SK-N-SH (cell line): ENCODE data around the gene SPECC1L. TPM values are rescaled to one million over a fixed set of nuclear protein-coding genes. Genes with fewer than 3 reads are reported as not detected.

Experiments
- CTCF ChIA-PET: fragments of 300-600, 350-600 bp; formaldehyde crosslinking; extraction: SDS; loops from one replicate; lab custom pipeline; 2021; lab: Yijun Ruan, JAX
- POLR2A ChIA-PET: fragments of 350-600 bp; sonication (Branson Sonifier 250); formaldehyde crosslinking; extraction: SDS; loops from one replicate; lab custom pipeline; 2020; ENCODE audit warnings: antibody characterized with exemption, inconsistent platforms; lab: Yijun Ruan, JAX
- DNase-seq: peaks from one replicate; pipeline ENCODE4 v3.0.0; 2012
- H2AFZ ChIP-seq: fragments of 200-600 bp; sonication (generic); 2 replicates; pipeline ENCODE4 v1.8.1; 2016; ENCODE audit warnings: antibody characterized with exemption, mild to moderate bottlenecking, low read depth
- H3F3A ChIP-seq: fragments of 200-600 bp; sonication (generic); replicated peaks from 2 replicates; pipeline ENCODE3; 2016; ENCODE audit warnings: antibody characterized with exemption, mild to moderate bottlenecking; ENCODE audit not compliant: insufficient read depth
- H3K27ac ChIP-seq, 2 experiments: fragments of 200-500 bp in 1 of 2; fragments of 200-600 bp in 1 of 2; sonication (Bioruptor generic) in 1 of 2; sonication (generic), shearing (Covaris generic) in 1 of 2; 2 replicates each; pipeline versions ENCODE4 v1.5.1 to v1.6.1; 2014 to 2016; ENCODE audit warnings: low read depth in 2 of 2, inconsistent platforms in 1 of 2, low read length in 1 of 2, mild to moderate bottlenecking in 1 of 2, mixed read lengths in 1 of 2
- H3K27me3 ChIP-seq: fragments of 200-600 bp; sonication (generic), shearing (Covaris generic); 2 replicates; pipeline ENCODE4 v1.6.1; 2016; ENCODE audit warnings: mixed run types; ENCODE audit not compliant: insufficient read depth
- H3K36me3 ChIP-seq, 2 experiments: fragments of 200-500 bp in 1 of 2; fragments of 200-600 bp in 1 of 2; sonication (Bioruptor generic) in 1 of 2; sonication (generic) in 1 of 2; replicated peaks in 1 of 2; 2 replicates each; pipeline versions ENCODE3 to v1.5.1; 2014 to 2016; ENCODE audit warnings: low read length in 1 of 2, mild to moderate bottlenecking in 1 of 2; ENCODE audit not compliant: insufficient read depth in 2 of 2, control insufficient read depth in 1 of 2
- H3K4me1 ChIP-seq, 2 experiments: fragments of 200-500 bp in 1 of 2; fragments of 200-600 bp in 1 of 2; sonication (Bioruptor generic) in 1 of 2; sonication (generic), shearing (Covaris generic) in 1 of 2; 2 replicates each; pipeline versions ENCODE4 v1.5.1 to v1.6.1; 2014 to 2016; ENCODE audit warnings: low read depth in 1 of 2, low read length in 1 of 2, mixed run types in 1 of 2; ENCODE audit not compliant: insufficient read depth in 2 of 2, control insufficient read depth in 1 of 2
- H3K4me2 ChIP-seq: fragments of 200-600 bp; sonication (generic), shearing (Covaris generic); 2 replicates; pipeline ENCODE4 v1.6.1; 2017; ENCODE audit warnings: mixed run types
- H3K4me3 ChIP-seq, 2 experiments: fragments of 200-500 bp in 1 of 2; fragments of 200-600 bp in 1 of 2; sonication (Bioruptor generic) in 1 of 2; sonication (generic), shearing (Covaris generic) in 1 of 2; 2 replicates each; pipeline versions ENCODE4 v1.5.1 to v1.8.1; 2014 to 2016; ENCODE audit warnings: low read depth in 2 of 2, inconsistent platforms in 1 of 2, low read length in 1 of 2, mild to moderate bottlenecking in 1 of 2, mixed read lengths in 1 of 2, moderate library complexity in 1 of 2
- H3K79me2 ChIP-seq: fragments of 200-600 bp; sonication (generic); 2 replicates; pipeline ENCODE4 v1.8.1; 2017; ENCODE audit warnings: mild to moderate bottlenecking; ENCODE audit not compliant: insufficient read depth
- H3K9ac ChIP-seq: fragments of 200-600 bp; sonication (generic); 2 replicates; pipeline ENCODE4 v1.6.1; 2017; ENCODE audit warnings: mixed run types
- H3K9me2 ChIP-seq: fragments of 200-600 bp; sonication (generic); 2 replicates; pipeline ENCODE4 v1.6.1; 2017; ENCODE audit warnings: mixed run types
- H3K9me3 ChIP-seq: fragments of 200-600 bp; sonication (generic); 2 replicates; pipeline ENCODE4 v1.6.1; 2017; ENCODE audit warnings: mixed run types, mild to moderate bottlenecking, moderate library complexity
- H4K20me1 ChIP-seq: fragments of 200-600 bp; sonication (generic); 2 replicates; pipeline ENCODE4 v1.6.1; 2017; ENCODE audit warnings: mild to moderate bottlenecking, mixed run types; ENCODE audit not compliant: insufficient read depth
- CHD2 ChIP-seq: fragments of 150-350 bp; IDR thresholded peaks from 2 replicates; pipeline ENCODE4 v1.6.1; 2018; ENCODE audit warnings: low read length; ENCODE audit not compliant: partially characterized antibody
- GABPA ChIP-seq: IDR thresholded peaks from 2 replicates; pipeline ENCODE4 v1.4.0; 2012; ENCODE audit warnings: low read depth, mild to moderate bottlenecking
- JUND ChIP-seq: IDR thresholded peaks from 2 replicates; pipeline ENCODE4 v1.4.0; 2012
- MEF2A ChIP-seq: IDR thresholded peaks from 2 replicates; pipeline ENCODE4 v1.4.0; 2012; ENCODE audit warnings: low read depth, borderline replicate concordance
- NFIC ChIP-seq: IDR thresholded peaks from 2 replicates; pipeline ENCODE4 v1.4.0; 2012; ENCODE audit warnings: borderline replicate concordance
- POLR2AphosphoS5 ChIP-seq: IDR thresholded peaks from 2 replicates; pipeline ENCODE4 v1.6.1; 2012; ENCODE audit warnings: low read depth, low read length
- RAD21 ChIP-seq: IDR thresholded peaks from 2 replicates; pipeline ENCODE4 v1.6.1; 2012; ENCODE audit warnings: mild to moderate bottlenecking, low read length
- RFX5 ChIP-seq: IDR thresholded peaks from 2 replicates; pipeline ENCODE4 v1.6.1; 2012; ENCODE audit warnings: mild to moderate bottlenecking, improper control_type of control experiment, low read length
- RXRA ChIP-seq: IDR thresholded peaks from 2 replicates; pipeline ENCODE4 v1.4.0; 2012; ENCODE audit warnings: low read depth, mild to moderate bottlenecking, borderline replicate concordance
- SIN3A ChIP-seq: IDR thresholded peaks from 2 replicates; pipeline ENCODE4 v1.6.1; 2012; ENCODE audit warnings: low read depth, mild to moderate bottlenecking, low read length, moderate library complexity, borderline replicate concordance
- SMC3 ChIP-seq: IDR thresholded peaks from 2 replicates; pipeline ENCODE4 v1.6.1; 2012; ENCODE audit warnings: low read depth, low read length, improper control_type of control experiment
- TAF1 ChIP-seq: IDR thresholded peaks from 2 replicates; pipeline ENCODE4 v1.6.1; 2012; ENCODE audit warnings: low read depth, mild to moderate bottlenecking, low read length, moderate library complexity, borderline replicate concordance
- TCF12 ChIP-seq: IDR thresholded peaks from 2 replicates; pipeline ENCODE4 v1.4.0; 2012
- TEAD4 ChIP-seq: IDR thresholded peaks from 2 replicates; pipeline ENCODE4 v1.4.0; 2012; ENCODE audit warnings: mild to moderate bottlenecking, borderline replicate concordance; ENCODE audit not compliant: insufficient read depth
- WGBS: methylation state at CpG from one replicate; pipeline ENCODE4 v1.1.6; 2017; ENCODE audit warnings: low lambda C conversion rate; 5-methylcytosine and 5-hydroxymethylcytosine counted together
- polyA plus RNA-seq, 3 experiments: library from polyadenylated mRNA; depleted of rRNA; stranded (reverse); fragments of >200 nt; gene quantifications; 2 replicates each; pipeline ENCODE4 v1.2.3, GENCODE V29; 2012
- TF ChIP-seq, protein P1 (sequence below): IDR thresholded peaks from 2 replicates; pipeline ENCODE4 v1.4.0; 2012; ENCODE audit warnings: low read depth, borderline replicate concordance
- TF ChIP-seq, protein P2 (sequence below): IDR thresholded peaks from 2 replicates; pipeline ENCODE4 v1.6.1; 2012; ENCODE audit warnings: mild to moderate bottlenecking, low read depth, low read length, moderate library complexity
- TF ChIP-seq, protein P3 (sequence below): fragments of 200-600 bp; sonication (generic); IDR thresholded peaks from 2 replicates; pipeline ENCODE4 v1.6.1; 2017; ENCODE audit warnings: antibody characterized with exemption, mild to moderate bottlenecking, moderate library complexity
- TF ChIP-seq, protein P4 (sequence below): fragments of 150-350 bp; IDR thresholded peaks from 2 replicates; pipeline ENCODE4 v1.6.1; 2016; ENCODE audit warnings: mild to moderate bottlenecking, low read depth, low read length
- TF ChIP-seq, protein P5 (sequence below): IDR thresholded peaks from 2 replicates; pipeline ENCODE4 v1.4.0; 2012; ENCODE audit warnings: low read depth, borderline replicate concordance
- TF ChIP-seq, protein P6 (sequence below): IDR thresholded peaks from 2 replicates; pipeline ENCODE4 v1.4.0; 2012; ENCODE audit warnings: low read depth

The SPECC1L gene
- polyA plus RNA-seq, 1 of the 3 experiments (the other 2 are of a cell fraction), result 22.9 TPM

DNA sequence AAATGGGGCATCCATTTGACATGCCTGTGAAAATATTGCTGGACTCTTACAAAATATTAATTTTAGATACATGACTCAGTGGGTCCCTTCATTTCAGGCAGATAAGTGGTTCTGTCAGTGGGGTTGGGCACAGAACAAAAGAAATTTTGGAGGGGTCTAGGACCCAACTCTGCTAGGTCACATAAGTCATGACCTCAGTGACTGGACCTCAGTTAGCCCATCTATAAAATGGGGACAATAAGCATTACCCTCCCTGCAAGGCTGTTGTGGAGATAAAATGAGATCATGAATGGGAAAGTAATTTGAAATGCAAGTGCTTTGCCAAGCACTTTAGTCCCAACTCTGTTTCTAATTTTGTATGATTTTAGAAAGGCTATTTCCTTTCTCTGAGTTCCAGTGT, 180.5 kb downstream of the SPECC1L start (continued):
- TF ChIP-seq RAD21 (no peak), RFX5 (no peak)

DNA sequence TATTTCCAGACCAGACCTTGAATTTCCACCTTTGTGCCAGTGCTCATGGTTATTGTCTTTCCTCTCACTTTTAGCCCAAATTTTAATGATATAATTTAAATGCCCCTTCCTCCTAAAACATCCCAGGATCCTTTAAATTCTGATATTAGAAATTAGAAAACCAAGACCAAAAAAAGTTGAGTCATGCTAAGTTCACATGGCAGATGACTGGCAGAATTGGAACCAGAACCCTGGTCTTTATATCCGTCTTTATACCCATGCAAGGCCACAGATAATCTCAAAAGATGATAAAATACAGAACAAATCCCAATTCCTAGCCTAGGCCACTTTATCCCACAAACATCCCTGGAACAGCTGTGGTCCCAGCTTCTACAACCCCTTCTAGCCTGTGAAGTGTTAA, 183.2 kb downstream of the SPECC1L start:
- ChIA-PET CTCF (interaction anchor here (1.0 kb wide), 1 partner anchor 68 kb away, joined by 3 read pairs; no protein-coding TSS in a partner anchor), POLR2A (no interaction called here)
- Histone ChIP-seq H2AFZ (no peak overlapping the region), H3K79me2 (no peaks in the 10 kb centered on the region), H3K9me2 (no peaks in the 10 kb centered on the region), H4K20me1 (no peaks in the 10 kb centered on the region), H3K4me2 (no peak overlapping the region), H3K9me3 (0 out of 2 replicates have a peak, but pooled peaks cover 5% of the 10 kb centered on the region), H3F3A (no peaks in the 10 kb centered on the region), H3K27ac (no peak overlapping the region; a peak in 1 of 4 replicates), H3K36me3 (no peaks in the 10 kb centered on the region), H3K27me3 (no peaks in the 10 kb centered on the region), H3K4me1 (peaks cover 10 to 27% of the 10 kb centered on the region in 2 experiments; a peak in 3 of 4 replicates), H3K4me3 (no peak overlapping the region), H3K9ac (no peak overlapping the region)
- DNase-seq, result no peak
- WGBS, result 62% methylated on average over 1 of the region's 1 CpG
- no peak for TF ChIP-seq GABPA
- no peak for TF ChIP-seq JUND
- no peak for TF ChIP-seq MEF2A
- no peak for TF ChIP-seq TCF12
- TF ChIP-seq, protein P1, sequence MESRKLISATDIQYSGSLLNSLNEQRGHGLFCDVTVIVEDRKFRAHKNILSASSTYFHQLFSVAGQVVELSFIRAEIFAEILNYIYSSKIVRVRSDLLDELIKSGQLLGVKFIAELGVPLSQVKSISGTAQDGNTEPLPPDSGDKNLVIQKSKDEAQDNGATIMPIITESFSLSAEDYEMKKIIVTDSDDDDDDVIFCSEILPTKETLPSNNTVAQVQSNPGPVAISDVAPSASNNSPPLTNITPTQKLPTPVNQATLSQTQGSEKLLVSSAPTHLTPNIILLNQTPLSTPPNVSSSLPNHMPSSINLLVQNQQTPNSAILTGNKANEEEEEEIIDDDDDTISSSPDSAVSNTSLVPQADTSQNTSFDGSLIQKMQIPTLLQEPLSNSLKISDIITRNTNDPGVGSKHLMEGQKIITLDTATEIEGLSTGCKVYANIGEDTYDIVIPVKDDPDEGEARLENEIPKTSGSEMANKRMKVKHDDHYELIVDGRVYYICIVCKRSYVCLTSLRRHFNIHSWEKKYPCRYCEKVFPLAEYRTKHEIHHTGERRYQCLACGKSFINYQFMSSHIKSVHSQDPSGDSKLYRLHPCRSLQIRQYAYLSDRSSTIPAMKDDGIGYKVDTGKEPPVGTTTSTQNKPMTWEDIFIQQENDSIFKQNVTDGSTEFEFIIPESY, result no peak
- no peak for TF ChIP-seq RAD21
- no peak for TF ChIP-seq NFIC
- TF ChIP-seq, protein P2, sequence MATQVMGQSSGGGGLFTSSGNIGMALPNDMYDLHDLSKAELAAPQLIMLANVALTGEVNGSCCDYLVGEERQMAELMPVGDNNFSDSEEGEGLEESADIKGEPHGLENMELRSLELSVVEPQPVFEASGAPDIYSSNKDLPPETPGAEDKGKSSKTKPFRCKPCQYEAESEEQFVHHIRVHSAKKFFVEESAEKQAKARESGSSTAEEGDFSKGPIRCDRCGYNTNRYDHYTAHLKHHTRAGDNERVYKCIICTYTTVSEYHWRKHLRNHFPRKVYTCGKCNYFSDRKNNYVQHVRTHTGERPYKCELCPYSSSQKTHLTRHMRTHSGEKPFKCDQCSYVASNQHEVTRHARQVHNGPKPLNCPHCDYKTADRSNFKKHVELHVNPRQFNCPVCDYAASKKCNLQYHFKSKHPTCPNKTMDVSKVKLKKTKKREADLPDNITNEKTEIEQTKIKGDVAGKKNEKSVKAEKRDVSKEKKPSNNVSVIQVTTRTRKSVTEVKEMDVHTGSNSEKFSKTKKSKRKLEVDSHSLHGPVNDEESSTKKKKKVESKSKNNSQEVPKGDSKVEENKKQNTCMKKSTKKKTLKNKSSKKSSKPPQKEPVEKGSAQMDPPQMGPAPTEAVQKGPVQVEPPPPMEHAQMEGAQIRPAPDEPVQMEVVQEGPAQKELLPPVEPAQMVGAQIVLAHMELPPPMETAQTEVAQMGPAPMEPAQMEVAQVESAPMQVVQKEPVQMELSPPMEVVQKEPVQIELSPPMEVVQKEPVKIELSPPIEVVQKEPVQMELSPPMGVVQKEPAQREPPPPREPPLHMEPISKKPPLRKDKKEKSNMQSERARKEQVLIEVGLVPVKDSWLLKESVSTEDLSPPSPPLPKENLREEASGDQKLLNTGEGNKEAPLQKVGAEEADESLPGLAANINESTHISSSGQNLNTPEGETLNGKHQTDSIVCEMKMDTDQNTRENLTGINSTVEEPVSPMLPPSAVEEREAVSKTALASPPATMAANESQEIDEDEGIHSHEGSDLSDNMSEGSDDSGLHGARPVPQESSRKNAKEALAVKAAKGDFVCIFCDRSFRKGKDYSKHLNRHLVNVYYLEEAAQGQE, result no peak
- no peak for TF ChIP-seq TAF1
- TF ChIP-seq TEAD4, result no peak
- TF ChIP-seq POLR2AphosphoS5, result no peak
- TF ChIP-seq, protein P3, sequence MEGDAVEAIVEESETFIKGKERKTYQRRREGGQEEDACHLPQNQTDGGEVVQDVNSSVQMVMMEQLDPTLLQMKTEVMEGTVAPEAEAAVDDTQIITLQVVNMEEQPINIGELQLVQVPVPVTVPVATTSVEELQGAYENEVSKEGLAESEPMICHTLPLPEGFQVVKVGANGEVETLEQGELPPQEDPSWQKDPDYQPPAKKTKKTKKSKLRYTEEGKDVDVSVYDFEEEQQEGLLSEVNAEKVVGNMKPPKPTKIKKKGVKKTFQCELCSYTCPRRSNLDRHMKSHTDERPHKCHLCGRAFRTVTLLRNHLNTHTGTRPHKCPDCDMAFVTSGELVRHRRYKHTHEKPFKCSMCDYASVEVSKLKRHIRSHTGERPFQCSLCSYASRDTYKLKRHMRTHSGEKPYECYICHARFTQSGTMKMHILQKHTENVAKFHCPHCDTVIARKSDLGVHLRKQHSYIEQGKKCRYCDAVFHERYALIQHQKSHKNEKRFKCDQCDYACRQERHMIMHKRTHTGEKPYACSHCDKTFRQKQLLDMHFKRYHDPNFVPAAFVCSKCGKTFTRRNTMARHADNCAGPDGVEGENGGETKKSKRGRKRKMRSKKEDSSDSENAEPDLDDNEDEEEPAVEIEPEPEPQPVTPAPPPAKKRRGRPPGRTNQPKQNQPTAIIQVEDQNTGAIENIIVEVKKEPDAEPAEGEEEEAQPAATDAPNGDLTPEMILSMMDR, result no peak
- TF ChIP-seq SMC3, result no peak
- TF ChIP-seq, protein P4, sequence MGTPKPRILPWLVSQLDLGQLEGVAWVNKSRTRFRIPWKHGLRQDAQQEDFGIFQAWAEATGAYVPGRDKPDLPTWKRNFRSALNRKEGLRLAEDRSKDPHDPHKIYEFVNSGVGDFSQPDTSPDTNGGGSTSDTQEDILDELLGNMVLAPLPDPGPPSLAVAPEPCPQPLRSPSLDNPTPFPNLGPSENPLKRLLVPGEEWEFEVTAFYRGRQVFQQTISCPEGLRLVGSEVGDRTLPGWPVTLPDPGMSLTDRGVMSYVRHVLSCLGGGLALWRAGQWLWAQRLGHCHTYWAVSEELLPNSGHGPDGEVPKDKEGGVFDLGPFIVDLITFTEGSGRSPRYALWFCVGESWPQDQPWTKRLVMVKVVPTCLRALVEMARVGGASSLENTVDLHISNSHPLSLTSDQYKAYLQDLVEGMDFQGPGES, result no peak
- no peak for TF ChIP-seq RXRA
- TF ChIP-seq CHD2, result no peak
- TF ChIP-seq, protein P5, sequence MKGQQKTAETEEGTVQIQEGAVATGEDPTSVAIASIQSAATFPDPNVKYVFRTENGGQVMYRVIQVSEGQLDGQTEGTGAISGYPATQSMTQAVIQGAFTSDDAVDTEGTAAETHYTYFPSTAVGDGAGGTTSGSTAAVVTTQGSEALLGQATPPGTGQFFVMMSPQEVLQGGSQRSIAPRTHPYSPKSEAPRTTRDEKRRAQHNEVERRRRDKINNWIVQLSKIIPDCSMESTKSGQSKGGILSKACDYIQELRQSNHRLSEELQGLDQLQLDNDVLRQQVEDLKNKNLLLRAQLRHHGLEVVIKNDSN, result no peak
- TF ChIP-seq SIN3A, result no peak
- TF ChIP-seq, protein P6, sequence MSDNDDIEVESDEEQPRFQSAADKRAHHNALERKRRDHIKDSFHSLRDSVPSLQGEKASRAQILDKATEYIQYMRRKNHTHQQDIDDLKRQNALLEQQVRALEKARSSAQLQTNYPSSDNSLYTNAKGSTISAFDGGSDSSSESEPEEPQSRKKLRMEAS, result no peak
